GM21447 (cell line): Measurements from ENCODE around the gene TTC27.
"Not testable (repeated sequence)": the region's sequence is repeated elsewhere in the genome, so short reads cannot be mapped to it uniquely, and the experiment has no call there.

Experiments
- ATAC-seq: cut with Tn5 transposase; IDR thresholded peaks from one replicate; pipeline ENCODE4 v1.9.1; 2021; ENCODE audit not compliant: unreplicated experiment

Gene TTC27

DNA sequence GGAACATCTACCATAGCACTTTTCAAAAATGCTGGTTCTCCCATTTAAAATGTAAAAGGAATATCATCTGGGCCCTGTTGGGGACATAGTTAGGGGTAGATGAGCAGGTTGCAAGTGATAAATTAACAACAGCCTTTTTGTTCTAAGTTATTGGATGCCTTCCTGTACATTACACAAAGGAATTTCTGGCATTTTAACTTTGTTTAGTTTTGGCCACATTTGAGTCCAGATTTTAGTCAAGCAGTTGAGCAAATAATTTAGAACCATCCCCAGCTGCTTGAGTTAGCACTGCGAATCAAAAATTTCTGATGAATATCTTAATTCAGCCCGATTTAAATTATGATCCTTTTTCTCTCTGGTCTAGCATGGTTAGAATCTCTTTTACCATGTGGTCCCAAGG, 124.4 kb downstream of the TTC27 start:
- no peak for ATAC-seq

- no peak for ATAC-seq
Observed at GRCh38 chr2:32752952-32753351, 125.1 kb downstream of the TTC27 start.

DNA sequence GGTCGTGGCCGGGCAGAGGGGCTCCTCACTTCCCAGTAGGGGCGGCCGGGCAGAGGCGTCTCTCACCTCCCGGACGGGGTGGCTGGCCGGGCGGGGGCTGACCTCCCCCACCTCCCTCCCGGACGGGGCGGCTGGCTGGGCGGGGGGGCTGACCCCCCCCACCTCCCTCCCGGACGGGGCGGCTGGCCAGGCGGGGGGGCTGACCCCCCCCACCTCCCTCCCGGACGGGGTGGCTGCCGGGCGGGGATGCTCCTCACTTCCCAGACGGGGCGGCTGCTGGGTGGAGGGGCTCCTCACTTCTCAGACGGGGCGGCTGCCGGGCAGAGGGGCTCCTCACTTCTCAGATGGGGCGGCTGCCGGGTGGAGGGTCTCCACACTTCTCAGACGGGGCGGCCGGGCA, 126.8 kb downstream of the TTC27 start:
- ATAC-seq, result not testable (repeated sequence)

DNA sequence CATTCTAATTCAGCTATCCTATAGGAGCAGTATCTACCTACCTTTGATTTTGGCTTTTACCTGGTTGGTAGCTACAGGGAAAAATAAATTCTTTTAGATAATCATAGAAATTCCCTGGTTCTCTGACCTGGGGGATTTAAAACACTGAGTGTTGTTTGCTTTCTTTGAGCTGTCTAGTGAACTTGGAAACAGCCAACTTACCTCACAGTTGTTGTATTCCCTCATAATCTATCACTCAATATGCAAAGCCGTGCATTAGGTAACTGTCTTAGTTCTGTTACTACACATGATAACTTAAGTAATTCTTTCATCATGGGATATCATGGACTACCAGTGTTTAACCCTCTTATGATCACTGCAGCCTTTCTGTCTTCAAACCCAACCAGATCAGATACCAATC, 127.8 kb downstream of the TTC27 start:
- no peak for ATAC-seq

GRCh38 chr2:32756074-32756727, 128.4 kb downstream of the TTC27 start:
- no peak for ATAC-seq

- ATAC-seq, result no peak
Observed at GRCh38 chr2:32758232-32758631, 130.4 kb downstream of the TTC27 start.

DNA sequence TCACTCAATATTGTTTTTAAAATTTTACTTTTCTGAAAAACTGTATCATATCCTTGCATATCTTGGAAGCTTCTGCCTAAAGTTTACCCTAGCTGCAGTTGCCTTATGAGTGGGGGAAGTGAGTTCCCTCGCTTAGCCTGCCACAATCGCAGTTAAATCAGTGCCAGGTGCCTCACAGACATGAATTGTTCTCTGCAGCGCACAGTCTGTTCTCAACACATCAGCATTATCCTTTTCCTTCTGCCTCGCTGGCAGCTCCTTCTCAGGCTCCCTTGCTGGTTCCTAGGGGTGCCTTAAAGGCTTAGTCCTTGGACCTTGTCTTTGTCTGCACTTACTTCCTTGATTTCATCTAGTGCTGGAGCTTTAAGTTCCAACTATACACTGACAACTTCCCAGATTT, 132.8 kb downstream of the TTC27 start:
- ATAC-seq, result no peak

DNA sequence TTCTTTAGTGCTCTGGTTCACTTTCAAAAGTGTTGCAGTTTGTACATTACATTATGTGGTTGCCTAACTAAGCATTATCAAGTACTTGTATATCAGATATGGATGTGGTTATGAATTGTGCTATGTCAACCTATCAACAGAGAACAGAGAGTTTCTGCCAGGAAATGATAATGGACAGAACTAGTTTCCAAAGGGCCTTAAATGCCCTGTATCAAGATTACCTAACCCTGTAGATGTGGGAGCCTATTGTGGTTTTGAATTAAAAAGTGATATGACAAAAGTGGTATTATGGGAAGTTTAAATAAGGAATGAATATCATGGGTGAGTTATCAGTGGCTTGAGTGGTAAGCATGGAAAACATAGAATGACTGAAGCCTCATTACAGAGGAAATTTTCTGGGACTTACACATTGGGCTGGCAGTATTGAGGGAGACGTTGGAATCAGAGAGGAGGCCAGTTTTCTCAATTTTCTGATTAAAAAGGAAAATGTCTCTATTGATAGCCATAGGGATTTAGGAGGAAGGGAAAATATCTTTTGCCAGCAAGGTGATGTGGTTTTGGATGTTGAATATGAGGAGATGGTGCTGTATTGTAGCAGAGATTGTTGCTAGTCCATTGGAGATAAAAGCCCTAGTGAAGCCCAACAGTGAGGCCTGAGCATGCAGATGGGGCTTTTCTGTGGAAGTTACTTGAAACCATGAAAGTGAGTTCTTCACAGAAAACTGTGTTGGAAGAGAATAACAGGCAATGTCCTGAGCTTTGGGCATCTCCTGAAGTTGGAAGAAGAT, 140.7 kb downstream of the TTC27 start:
- ATAC-seq, result no peak

DNA sequence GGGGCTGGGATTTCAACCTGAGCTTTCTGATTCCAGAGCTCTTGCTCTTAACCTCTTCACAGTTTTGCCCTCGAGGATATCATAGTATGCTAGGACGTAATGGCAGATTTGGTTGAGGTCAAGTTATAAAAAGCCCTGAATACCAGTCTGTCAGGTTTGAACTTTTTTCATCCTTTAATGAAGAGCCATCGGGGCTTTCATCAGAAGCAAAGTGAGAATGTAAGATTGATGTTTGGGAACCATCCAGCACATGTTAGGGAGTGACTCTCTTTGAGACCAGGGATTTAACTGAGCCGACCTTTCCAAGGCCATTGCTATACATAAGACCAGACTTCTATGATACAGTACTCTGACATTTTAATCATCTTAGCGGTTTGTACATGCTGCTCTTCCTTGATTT, 142.5 kb downstream of the TTC27 start:
- ATAC-seq, result no peak

DNA sequence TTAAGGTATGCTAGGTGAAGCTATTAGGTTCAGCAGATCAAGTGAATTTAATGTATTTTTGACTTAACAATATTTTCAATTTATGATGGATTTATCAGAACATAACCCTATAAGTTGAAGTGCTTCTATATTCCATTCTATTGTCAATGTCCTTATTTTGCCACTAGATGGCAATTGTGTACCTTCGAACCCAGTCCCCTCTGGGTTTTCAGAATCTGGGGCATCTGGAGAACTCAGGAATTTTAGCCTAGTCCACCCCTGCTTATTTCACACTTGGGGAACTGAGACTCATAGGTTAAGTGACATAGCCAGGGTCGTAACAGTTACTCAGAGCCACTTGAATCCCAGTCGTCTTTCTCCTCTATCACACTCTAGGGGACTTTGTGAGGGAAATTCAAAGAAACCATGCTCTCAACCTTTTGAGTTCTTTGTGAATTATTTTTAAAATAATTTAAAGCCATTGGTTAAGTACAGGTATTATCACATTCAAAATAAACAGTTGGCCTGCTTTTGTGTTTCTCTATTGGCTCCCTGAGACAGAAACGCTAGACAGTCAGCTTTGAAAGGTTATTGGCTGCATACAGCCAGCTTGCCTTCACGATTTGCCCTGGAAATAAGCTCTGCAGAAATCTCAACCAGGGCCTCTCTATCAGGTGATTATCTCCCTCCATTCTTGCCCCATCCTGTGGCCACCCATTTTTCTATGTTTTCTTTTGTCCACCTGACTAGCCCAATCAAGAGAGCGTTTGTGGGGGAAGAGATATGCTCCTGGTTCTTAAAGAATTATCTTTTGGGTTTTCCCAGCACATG, 145.0 kb downstream of the TTC27 start:
- no peak for ATAC-seq

GRCh38 chr2:32773448-32773808, 145.6 kb downstream of the TTC27 start:
- ATAC-seq, result no peak

- no peak for ATAC-seq
Observed at GRCh38 chr2:32775954-32776353, 148.1 kb downstream of the TTC27 start.

GRCh38 chr2:32777714-32778113, 149.9 kb downstream of the TTC27 start:
- ATAC-seq, result no peak

DNA sequence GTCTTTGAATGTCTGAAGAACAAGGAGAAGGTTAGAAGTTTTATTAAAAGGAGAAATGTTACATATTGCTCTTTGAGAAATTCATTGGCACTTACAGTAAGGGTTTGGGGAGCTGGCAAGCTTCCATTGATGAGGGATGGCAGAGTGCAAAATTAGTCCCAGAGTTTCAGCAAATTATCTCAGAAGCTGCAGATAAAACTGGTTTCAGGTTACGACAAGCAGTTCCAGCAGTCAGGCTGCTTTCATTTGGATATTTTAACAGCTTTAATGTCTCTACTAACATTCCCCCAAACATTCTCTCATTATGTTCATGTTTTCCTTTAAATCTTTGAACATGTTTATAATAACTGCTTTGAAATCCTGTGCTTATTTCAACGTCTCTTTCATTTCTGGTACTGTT, 153.1 kb downstream of the TTC27 start:
- no peak for ATAC-seq

DNA sequence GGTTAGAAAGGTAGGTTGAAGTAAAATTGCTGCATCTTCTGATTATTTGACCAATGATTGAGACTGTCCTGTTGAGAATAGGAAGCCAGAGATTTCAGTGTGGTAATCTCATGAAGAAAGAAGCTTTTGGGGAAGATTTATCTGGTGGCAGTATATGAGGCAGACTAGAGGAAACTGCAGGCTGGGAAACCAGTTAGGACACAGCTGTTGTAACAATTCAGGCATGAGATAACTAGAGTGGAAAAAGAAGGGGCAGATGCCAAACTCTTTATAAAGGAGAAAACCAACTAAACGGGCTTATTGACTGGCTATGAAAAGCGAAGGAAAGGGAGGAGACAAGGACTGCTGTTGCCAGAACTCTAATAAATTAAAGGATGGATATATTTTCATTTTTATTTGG, 155.6 kb downstream of the TTC27 start:
- no peak for ATAC-seq

DNA sequence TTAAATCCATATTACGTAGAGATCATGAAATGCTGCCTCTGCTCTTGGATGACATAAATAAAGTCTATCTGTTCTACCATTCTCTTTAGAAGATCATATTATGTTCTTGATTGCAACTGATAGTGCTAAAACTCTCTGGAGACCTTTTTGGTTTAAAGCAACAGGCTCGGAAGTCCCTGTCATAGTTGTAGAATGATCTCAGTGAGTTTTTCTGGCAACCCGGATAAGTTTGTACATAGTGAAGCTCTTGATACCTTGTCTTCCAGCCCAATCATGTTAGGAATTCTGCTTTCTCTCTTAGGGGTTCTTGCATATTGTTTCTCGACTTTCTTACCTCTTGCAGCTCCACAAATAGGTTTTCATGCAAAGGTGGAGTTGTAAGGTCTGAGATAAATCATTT, 156.1 kb downstream of the TTC27 start:
- ATAC-seq, result no peak

DNA sequence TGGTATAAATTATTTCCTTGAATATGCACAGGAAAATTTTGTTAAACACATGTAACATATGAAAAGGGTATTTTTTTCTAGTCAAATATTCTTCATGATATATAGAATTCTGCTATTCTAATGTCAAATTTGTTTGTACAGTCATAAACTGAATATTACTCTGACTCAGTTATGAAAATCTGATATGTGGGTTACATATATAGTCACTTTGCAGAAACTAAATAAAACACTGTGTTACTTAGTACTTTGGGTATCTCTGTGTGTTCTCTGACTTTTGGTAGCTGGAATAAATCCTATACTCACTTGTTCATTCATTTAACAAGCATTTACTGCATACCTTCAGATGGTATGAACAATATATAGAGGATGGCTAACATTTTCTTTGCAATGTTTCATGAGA, 159.4 kb downstream of the TTC27 start:
- ATAC-seq, result no peak

DNA sequence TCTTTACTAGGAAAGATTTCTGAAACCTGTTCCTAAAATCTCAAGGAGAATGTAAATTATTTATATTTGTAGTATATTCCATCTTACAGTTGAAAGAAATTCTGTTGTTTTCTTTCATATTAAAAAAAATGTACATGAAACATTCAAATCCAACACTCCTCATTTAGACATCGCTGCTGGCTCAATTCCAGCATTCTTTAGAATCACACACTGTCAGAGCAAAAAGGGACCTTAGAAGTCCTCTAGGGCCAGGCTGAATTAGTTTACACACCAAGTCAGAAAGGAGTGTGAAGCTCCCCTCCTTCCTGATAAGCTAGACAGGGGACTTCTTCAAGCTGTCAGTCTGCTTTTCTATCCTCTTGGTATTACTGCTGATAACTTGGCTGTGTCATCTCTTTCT, 160.3 kb downstream of the TTC27 start:
- no peak for ATAC-seq

- ATAC-seq, result no peak
Observed at GRCh38 chr2:32792416-32792815, 164.6 kb downstream of the TTC27 start.

- no peak for ATAC-seq
Observed at GRCh38 chr2:32798829-32799228, 171.0 kb downstream of the TTC27 start.

DNA sequence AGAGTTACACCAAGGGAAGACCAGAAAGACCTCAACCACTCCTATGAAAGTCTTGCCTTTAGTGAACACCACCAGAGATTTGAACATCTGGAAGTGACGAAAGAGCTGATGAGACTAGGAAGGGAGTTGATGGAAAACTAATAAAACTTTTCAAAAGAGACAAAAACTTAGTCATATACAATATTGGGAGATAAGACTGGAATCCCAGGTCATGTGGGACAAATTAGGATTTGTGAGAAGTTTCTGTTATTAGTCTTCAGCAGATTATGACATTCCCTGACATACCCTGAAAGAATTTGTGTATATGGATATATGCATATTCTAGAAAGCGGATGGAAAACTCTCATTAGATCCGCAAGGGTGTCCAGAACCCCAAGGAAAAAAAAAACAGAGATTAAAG, 173.9 kb downstream of the TTC27 start:
- ATAC-seq, result no peak

DNA sequence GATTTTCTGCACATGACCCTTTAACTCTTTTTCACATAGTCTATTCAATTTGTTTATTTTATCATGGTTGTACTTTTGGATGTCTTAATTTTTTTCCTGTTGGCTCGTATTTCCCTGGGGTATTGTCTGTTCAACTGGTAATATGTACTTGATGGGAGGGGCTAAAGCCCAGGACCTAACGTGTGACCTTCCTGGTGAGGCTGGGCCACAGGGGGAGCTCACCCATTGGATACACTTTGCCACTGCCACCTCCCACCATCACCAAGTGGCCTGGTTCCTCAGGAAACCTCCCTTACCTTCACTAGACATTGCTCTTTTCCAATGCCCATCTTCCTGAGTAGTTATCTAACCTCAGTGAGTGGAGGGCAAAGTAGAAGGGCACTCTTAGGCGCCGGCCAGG, 175.0 kb downstream of the TTC27 start:
- no peak for ATAC-seq
